GM12891 (cell line): ENCODE measurements around the gene ZBTB26.
"Not testable (repeated sequence)": the region's sequence is repeated elsewhere in the genome, so short reads cannot be mapped to it uniquely, and the experiment has no call there.

Source experiments
- DNase-seq: peaks from one replicate; pipeline ENCODE4 v3.0.0; 2011; ENCODE audit warnings: low spot score; ENCODE audit not compliant: insufficient read length
- FAIRE-seq: peaks from 2 replicates; lab custom pipeline; 2011; peaks lifted over from hg19 to GRCh38; lab: Jason Lieb, UNC
- PAX5 ChIP-seq: IDR thresholded peaks from 2 replicates; pipeline ENCODE4 v1.6.1; 2011; ENCODE audit warnings: low read length, moderate library complexity, mild to moderate bottlenecking; ENCODE audit not compliant: insufficient read depth, severe bottlenecking
- POLR2A ChIP-seq: IDR thresholded peaks from 2 replicates; pipeline ENCODE4 v1.6.1; 2011; ENCODE audit warnings: low read depth, low read length, control low read depth
- POLR2AphosphoS5 ChIP-seq: IDR thresholded peaks from 2 replicates; pipeline ENCODE4 v1.6.1; 2011; ENCODE audit warnings: low read depth, low read length, control low read depth
- POU2F2 ChIP-seq: IDR thresholded peaks from 2 replicates; pipeline ENCODE4 v1.6.1; 2011; ENCODE audit warnings: low read depth, mild to moderate bottlenecking, control low read depth, low read length, moderate library complexity
- SPI1 ChIP-seq: IDR thresholded peaks from 2 replicates; pipeline ENCODE4 v1.6.1; 2011; ENCODE audit warnings: low read depth, low read length, control low read depth
- TAF1 ChIP-seq: IDR thresholded peaks from 2 replicates; pipeline ENCODE4 v1.6.1; 2011; ENCODE audit warnings: low read depth, low read length, control low read depth

Gene ZBTB26

DNA sequence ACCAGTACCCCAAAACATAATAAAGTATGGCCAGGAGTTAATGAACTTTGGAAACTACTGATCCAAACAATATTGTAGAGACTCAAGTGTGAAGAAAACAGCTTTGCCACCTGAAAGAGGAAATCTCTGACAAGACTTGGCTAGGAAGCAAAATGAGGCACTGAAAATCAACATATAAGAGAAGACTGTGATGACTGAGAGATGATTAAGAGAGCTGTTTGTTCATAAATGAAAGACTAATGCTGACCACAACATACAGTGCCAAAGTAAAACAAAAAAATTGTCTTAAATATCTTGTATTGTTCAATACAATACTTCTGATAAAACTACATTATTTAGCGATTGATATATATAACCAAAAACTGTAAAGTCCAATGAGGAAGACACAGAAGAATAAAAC is 33.3 kb downstream of the ZBTB26 start:
- no peak for DNase-seq
- no peak for TF ChIP-seq TAF1
- TF ChIP-seq POU2F2, result no peak
- no peak for TF ChIP-seq PAX5
- TF ChIP-seq SPI1, result no peak
- TF ChIP-seq POLR2AphosphoS5, result no peak
- no peak for TF ChIP-seq POLR2A
- FAIRE-seq, result no peak

DNA sequence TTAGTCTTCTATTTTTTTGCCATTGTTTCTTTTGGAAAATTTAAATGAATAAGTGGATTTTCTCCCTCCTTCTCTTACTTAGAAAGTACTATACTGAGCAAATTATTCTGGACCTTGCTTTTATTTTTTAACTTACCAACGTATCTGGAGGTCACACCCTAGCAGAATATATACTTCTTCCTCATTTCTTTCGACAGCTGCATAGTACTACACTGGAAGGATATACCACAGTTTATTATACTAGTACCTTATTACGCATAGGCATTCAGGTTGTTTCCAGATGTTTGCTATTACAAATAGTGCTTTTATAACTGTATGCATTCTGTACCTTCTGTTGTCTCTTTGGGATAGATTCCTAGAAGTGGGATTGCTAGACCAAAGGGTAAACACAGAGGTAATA is 42.8 kb downstream of the ZBTB26 start:
- TF ChIP-seq SPI1 (no peak), TAF1 (no peak), POLR2AphosphoS5 (no peak), POLR2A (no peak), POU2F2 (no peak), PAX5 (no peak)
- no peak for FAIRE-seq
- DNase-seq, result no peak

DNA sequence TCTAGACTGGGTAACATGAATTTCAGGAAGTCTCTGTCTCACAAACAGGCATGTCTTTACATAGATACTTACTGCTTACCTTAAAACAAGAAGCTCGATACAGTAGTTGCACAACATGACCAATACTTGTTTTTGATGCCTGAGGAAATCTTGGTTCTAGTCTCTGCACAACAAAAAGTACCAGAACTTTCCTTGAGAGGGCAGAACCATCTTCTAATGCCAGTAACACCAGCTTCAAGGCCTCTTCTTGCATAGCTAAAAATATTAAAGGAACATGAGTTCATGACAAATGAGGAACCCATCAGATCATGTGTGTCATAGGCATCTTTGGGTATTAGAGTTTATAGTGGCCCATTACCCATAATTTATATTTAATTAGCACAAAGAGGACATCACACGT is 48.2 kb downstream of the ZBTB26 start:
- TF ChIP-seq PAX5, result no peak
- no peak for TF ChIP-seq POLR2AphosphoS5
- no peak for TF ChIP-seq SPI1
- no peak for TF ChIP-seq POLR2A
- no peak for TF ChIP-seq POU2F2
- no peak for TF ChIP-seq TAF1
- FAIRE-seq, result no peak

DNA sequence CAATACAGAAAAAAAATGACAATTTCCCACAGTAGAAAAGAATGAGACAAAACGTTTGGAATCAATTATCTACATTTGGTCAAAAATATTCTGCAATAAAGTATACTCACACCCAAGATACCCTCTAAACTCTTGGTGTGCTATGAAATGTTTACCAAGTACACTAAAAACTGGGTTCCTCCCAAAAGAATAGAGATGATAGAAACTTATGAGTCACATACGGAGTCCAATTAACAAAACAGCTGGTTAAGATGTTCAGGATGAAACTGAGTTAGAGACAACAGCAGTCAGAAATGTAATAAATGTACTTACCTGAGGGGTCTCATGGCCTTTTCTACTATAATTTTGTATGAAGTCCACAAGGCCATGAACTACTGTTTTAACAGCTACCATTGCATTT is 51.9 kb downstream of the ZBTB26 start:
- DNase-seq (no peak), FAIRE-seq (no peak)
- TF ChIP-seq POU2F2 (no peak), TAF1 (no peak), POLR2A (no peak), POLR2AphosphoS5 (no peak), SPI1 (no peak), PAX5 (no peak)

More for the DNA sequence above, 48.2 kb downstream of the ZBTB26 start:
- DNase-seq, result no peak

DNA sequence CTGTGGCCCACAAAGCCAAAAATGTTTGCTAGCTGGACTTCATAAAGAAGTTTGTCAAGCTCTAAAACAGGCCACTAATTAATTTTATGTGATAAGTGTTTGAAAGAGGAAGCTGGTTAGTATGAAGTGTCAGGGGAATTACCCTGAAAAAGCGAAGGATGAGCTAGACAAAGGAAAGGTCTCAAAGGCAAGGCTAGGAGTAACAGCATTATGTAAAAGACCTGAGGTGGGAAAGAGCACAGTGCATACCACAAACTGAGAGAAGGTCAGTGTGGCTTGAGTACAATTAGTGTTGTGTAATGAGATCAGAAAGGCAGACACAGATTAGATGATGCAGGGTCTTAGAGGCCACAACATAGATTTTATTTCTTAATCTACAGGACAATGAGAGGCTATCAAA is 55.8 kb downstream of the ZBTB26 start:
- no peak for DNase-seq
- FAIRE-seq, result no peak
- TF ChIP-seq PAX5 (no peak), POU2F2 (no peak), POLR2A (no peak), SPI1 (no peak)

DNA sequence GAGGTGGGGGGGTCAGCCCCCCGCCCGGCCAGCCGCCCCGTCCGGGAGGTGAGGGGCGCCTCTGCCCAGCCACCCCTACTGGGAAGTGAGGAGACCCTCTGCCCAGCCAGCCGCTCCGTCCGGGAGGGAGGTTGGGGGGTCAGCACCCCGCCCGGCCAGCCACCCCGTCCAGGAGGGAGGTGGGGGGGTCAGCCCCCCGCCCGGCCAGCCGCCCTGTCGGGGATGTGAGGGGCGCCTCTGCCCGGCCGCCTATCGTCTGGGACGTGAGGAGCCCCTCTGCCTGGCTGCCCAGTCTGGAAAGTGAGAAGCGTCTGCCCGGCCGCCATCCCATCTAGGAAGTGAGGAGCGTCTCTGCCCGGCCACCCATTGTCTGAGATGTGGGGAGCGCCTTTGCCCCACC is 64.0 kb downstream of the ZBTB26 start:
- not testable (repeated sequence) for DNase-seq, FAIRE-seq

DNA sequence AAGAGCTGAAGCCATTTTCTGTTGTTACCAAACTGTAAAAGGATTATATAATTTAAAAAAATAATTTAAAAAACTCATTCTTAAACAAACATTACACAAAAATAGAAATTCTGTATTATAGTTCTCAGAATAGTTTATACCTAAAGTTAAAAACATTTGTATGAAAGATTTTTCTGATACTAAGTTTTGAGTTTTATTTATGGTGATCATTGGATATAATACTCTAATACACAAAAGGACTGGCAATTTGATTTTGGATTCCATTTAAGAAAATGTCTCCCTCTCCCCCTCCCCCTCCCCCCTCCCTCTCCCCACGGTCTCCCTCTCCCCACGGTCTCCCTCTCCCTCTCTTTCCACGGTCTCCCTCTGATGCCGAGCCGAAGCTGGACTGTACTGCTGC is 65.2 kb downstream of the ZBTB26 start:
- FAIRE-seq (no peak), DNase-seq (no peak)
- TF ChIP-seq POLR2AphosphoS5 (no peak), SPI1 (no peak), TAF1 (no peak), PAX5 (no peak), POLR2A (no peak), POU2F2 (no peak)
